Measurements from ENCODE around the gene CCT4.
"Not testable (repeated sequence)": the region's sequence is repeated elsewhere in the genome, so short reads cannot be mapped to it uniquely, and the experiment has no call there.

The CCT4 gene

GRCh38 chr2:61882850-61883249 is 5.6 kb downstream of the CCT4 start:
- in situ Hi-C loops (cut with MboI; ENCODE audit: low sequenced_read_pairs): no loop called here

GRCh38 chr2:61879351-61879750 is 9.1 kb downstream of the CCT4 start:
- in situ Hi-C loops (cut with MboI; ENCODE audit: low sequenced_read_pairs): not testable (repeated sequence)

- in situ Hi-C loops (cut with MboI; ENCODE audit: low sequenced_read_pairs): no loop called here
Observed at GRCh38 chr2:61878761-61879160, 9.7 kb downstream of the CCT4 start.

- in situ Hi-C loops (cut with MboI; ENCODE audit: low sequenced_read_pairs): no loop called here
Observed at GRCh38 chr2:61877571-61878245, 10.7 kb downstream of the CCT4 start.

- in situ Hi-C loops (cut with MboI; ENCODE audit: low sequenced_read_pairs): no loop called here
Observed at GRCh38 chr2:61876400-61876799, 12.1 kb downstream of the CCT4 start.

GRCh38 chr2:61866482-61867089 is 21.9 kb downstream of the CCT4 start:
- in situ Hi-C loops (cut with MboI; ENCODE audit: low sequenced_read_pairs): not testable (repeated sequence)

GRCh38 chr2:61862085-61862484 is 26.4 kb downstream of the CCT4 start:
- in situ Hi-C loops (cut with MboI; ENCODE audit: low sequenced_read_pairs): no loop called here

- in situ Hi-C loops (cut with MboI; ENCODE audit: low sequenced_read_pairs): no loop called here
Observed at GRCh38 chr2:61857224-61857623, 31.2 kb downstream of the CCT4 start.

- in situ Hi-C loops (cut with MboI; ENCODE audit: low sequenced_read_pairs): no loop called here
Observed at GRCh38 chr2:61855318-61855613, 33.2 kb downstream of the CCT4 start.

GRCh38 chr2:61854564-61855317 is 33.7 kb downstream of the CCT4 start:
- in situ Hi-C loops (cut with MboI; ENCODE audit: low sequenced_read_pairs): no loop called here

GRCh38 chr2:61853847-61854563 is 34.5 kb downstream of the CCT4 start, which contains the start of gene FAM161A:
FAM161A (minus strand) TSS chr2:61854060; CDS start chr2:61854041, 19 bp downstream.
- in situ Hi-C loops (cut with MboI; ENCODE audit: low sequenced_read_pairs): no loop called here

- in situ Hi-C loops (cut with MboI; ENCODE audit: low sequenced_read_pairs): no loop called here
Observed at GRCh38 chr2:61853086-61853846, 35.2 kb downstream of the CCT4 start.

GRCh38 chr2:61851270-61851669 is 37.2 kb downstream of the CCT4 start:
- in situ Hi-C loops (cut with MboI; ENCODE audit: low sequenced_read_pairs): not testable (repeated sequence)

- in situ Hi-C loops (cut with MboI; ENCODE audit: low sequenced_read_pairs): no loop called here
Observed at GRCh38 chr2:61845320-61845719, 43.1 kb downstream of the CCT4 start.

GRCh38 chr2:61841286-61841685 is 47.2 kb downstream of the CCT4 start:
- in situ Hi-C loops (cut with MboI; ENCODE audit: low sequenced_read_pairs): no loop called here

- in situ Hi-C loops (cut with MboI; ENCODE audit: low sequenced_read_pairs): no loop called here
Observed at GRCh38 chr2:61834893-61835292, 53.6 kb downstream of the CCT4 start.

GRCh38 chr2:61833971-61834370 is 54.5 kb downstream of the CCT4 start:
- in situ Hi-C loops (cut with MboI; ENCODE audit: low sequenced_read_pairs): no loop called here

- in situ Hi-C loops (cut with MboI; ENCODE audit: low sequenced_read_pairs): no loop called here
Observed at GRCh38 chr2:61832183-61832841, 56.1 kb downstream of the CCT4 start.

GRCh38 chr2:61822255-61822654 is 66.2 kb downstream of the CCT4 start:
- in situ Hi-C loops (cut with MboI; ENCODE audit: low sequenced_read_pairs): no loop called here
